HG03442 (cell line): Measurements from ENCODE around the gene MEF2B.
"Not testable (repeated sequence)": the region's sequence is repeated elsewhere in the genome, so short reads cannot be mapped to it uniquely, and the experiment has no call there.

Source experiments
- ATAC-seq: cut with Tn5 transposase; IDR thresholded peaks from one replicate; pipeline ENCODE4 v1.9.1; 2021; ENCODE audit warnings: mild to moderate bottlenecking, moderate library complexity; ENCODE audit not compliant: unreplicated experiment

Gene MEF2B

GRCh38 chr19:19193926-19194325, 23.9 kb upstream of the MEF2B start:
- ATAC-seq = no peak

- no peak for ATAC-seq
Measured at GRCh38 chr19:19192910-19193423, 22.9 kb upstream of the MEF2B start.

- ATAC-seq = peak; percentile 78
Measured at GRCh38 chr19:19192078-19192882, 22.2 kb upstream of the MEF2B start, which contains the start of the genes BORCS8 and RFXANK. BORCS8 (minus strand) TSS chr19:19192152; CDS start chr19:19192117, 35 bp downstream. RFXANK (plus strand) TSS chr19:19192258; CDS start chr19:19193947, 1,689 bp downstream.

- no peak for ATAC-seq
Measured at GRCh38 chr19:19191768-19192077, 21.7 kb upstream of the MEF2B start.

- no peak for ATAC-seq
Measured at GRCh38 chr19:19186742-19187141, 16.7 kb upstream of the MEF2B start.

- no peak for ATAC-seq
Measured at GRCh38 chr19:19185853-19186740, 16.0 kb upstream of the MEF2B start.

DNA sequence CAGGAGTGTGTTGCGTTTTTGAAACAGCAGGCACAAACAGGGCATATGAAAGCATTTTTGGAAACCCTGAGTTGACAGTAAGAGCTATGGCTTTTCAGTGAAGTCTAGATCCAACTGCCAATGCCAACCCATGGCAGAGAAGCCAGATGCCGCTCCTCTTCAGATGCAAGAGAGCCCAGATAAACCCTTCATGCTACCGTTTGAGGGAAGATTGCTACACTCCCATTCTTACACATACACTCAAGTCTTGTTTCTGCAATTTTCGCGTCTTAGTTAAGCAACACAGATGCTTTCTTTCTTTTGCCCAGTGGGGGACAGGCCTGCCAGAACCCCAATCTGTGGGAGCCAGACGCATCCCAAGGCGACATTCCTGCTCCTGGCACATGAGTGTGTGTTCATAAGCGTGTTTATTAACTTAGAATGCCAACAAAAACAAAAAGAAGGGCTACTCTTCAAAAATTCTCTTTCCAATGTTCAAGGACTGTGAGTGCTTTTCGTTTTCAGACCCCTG, 11.5 kb upstream of the MEF2B start:
- ATAC-seq = no peak

DNA sequence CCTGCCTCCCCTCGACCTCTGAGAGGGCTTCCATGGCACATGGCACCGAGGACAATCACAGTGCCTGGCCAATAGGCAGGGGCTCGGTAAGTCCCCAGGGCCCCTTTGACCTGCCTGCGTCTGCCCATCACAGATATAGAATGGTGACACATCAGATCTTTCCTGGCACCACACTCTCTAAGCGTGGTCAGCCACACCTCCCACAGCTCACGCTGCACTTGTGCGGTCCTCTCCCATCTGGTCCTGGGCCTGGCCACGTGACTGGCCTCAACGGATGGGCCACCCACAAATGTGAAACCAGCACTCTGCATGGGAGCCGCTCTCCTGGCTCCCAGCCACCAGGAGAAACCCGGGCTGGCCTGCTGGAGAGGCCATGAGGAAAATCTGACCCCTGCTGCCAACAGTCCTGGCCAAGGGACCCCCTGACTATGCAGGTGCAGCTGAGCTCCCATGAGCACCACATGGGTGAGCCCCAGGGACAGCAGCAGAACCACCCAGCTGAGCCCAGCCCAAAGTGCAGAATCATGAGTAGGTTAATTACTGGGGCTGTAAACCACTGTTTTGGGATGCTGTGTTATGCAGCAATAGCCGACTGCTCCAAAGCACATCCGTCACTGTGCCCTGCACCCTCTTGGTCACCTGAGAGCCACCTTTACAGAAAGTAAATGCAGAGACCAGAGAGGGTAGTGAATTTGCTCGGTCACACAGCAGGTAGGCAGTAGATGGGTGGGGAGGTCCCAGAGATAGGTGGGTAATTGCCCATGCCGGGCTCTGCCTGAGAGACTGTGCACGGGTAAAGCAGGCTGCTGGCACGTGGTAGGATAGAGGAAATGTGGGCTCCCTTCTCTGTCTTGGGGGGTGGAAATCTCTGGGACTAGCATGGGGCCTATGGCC, 9.7 kb upstream of the MEF2B start:
- ATAC-seq = no peak

GRCh38 chr19:19176950-19177349, 6.9 kb upstream of the MEF2B start:
- no peak for ATAC-seq

DNA sequence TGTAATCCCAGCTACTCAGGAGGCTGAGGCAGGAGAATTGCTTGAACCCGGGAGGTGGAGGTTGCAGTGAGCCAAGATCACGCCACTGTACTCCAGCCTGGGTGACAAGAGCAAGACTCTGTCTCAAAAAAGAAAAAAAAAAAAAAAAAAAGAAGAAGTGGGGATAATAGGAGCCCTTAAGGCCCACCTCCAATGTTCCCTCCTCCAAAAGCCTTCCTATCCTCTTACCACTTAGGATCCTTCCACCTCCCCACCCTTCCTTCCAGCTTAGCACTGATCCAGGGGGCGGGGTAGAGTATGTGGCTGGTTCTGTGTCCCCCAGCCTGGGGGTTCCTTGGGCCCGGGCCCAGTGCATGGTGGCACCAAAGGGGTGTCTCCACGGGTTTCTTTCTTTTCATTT, 3.2 kb upstream of the MEF2B start:
- not testable (repeated sequence) for ATAC-seq

- no peak for ATAC-seq
Measured at GRCh38 chr19:19171821-19172532, 1.9 kb upstream of the MEF2B start.

DNA sequence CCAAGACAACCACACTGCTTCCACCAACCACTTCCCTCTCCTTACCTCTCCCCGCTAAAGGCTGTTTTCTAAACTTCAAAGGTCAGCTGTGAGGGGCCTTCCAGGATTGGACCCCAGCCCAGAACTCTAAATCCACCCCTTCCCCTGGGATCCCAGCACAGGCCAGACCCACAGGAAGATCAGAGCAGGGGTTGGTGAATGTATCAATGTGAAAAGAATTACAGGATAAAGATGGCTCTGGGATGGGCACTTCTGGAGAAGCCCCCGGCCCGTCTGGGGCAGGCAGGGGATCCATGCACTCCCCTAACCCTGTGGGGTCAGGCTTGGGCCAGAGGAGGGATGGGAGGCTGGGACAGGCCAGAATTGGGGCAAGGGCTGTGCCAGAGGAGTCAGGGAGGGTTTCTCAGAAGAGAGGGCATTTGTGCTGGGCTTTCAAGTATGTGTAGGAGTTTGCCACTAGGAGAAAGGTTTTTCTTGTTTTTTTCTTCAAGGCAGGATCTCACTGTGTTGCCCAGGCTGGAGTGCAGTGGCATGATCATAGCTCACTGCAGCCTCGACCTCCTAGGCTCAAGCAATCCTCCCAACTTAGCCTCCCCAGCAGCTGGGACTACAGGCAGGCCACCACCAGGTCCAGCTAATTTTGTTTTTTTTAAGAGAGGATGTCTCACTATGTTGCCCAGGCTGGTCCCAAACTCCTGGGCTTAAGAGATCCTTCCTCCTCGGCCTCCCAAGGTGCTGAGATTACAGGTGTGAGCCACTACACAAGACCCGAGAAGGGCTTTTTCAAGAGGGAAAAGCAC, 1.0 kb upstream of the MEF2B start:
- ATAC-seq = no peak

DNA sequence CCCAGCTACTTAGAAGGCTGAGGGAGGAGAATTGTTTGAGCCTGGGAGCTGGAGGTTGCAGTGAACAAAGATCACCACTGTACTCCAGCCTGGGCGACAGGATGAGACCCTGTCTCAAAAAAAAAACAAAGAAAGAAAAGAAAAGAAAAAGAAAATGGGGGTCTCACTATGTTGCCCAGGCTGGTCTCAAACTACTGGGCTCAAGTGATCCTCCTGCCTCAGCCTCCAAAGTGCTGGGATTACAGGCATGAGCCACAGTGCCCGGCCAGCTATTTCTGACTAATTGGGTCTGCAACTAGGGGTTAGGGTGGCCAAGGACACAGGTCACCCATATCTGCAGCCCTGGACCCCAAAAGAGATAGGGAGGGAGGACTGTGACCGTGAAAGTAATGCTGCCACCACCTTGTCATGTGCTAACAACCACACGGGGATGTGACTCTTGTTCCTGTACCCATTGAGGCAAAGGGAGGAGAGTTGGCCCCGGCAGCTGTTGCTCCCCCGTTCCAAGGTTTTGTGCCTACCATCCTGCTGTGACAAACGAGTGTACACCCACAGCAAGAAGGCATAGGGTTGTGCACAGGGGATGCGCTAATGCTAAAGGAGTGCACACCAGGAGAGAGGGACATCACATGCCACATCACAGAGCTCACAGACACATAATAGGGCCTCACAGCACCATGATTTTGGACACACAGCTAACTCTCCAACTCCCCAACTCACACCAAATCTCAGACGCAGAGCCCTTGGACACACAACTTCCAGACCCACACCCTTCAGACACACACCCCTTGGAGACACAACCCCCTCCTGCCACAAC, 619 bp downstream of the MEF2B start:
- no peak for ATAC-seq

DNA sequence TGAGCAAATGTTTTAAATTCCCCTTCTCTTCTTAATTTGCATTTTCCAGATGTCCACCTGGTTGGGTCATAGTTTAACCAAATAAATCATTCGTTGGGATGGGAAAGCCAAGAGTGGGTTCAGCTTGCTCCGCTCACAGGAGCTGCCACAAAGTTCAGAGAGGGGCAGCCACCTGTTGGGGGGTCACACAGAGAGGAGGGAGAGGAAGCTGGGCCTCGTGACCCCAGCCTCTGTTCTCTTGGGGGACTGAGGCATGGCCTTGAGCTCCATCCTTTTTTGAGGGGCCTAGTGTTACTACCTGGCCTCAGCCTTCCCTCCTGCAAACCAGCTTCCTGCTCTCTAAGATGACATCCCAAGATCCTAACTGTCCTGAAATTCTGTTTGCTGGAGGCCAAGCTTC, 2.5 kb downstream of the MEF2B start:
- no peak for ATAC-seq

DNA sequence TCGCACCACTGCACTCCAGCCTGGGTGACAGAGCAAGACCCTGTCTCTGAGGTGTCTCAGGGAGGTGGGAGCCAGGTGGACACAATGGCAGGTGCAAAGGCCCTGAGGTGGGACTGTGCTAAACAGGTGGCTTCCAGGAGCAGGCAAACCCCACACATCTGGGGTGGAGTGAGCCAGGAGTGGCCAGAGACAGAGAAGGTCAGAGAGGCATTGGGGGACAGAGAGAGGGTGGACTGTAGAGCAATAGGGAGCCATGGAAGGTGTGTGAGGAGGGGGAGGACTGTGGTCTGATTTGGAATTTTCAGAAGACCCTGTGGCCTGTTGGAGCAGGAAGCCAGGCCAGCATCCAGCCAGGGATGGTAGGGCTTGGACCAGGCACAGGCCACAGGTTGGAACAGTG, 4.7 kb downstream of the MEF2B start:
- no peak for ATAC-seq

GRCh38 chr19:19162495-19162894, 7.6 kb downstream of the MEF2B start:
- ATAC-seq = no peak

- ATAC-seq = no peak
Measured at GRCh38 chr19:19160461-19161035, 9.5 kb downstream of the MEF2B start.

GRCh38 chr19:19159534-19159933, 10.5 kb downstream of the MEF2B start:
- no peak for ATAC-seq
